GM19397 (cell line): ENCODE measurements around the gene DEFB114.
"Not testable (repeated sequence)": the region's sequence is repeated elsewhere in the genome, so short reads cannot be mapped to it uniquely, and the experiment has no call there.

Source experiments
- ATAC-seq: cut with Tn5 transposase; IDR thresholded peaks from one replicate; pipeline ENCODE4 v1.9.1; 2021; ENCODE audit warnings: mild to moderate bottlenecking, moderate library complexity; ENCODE audit not compliant: unreplicated experiment

DEFB114 gene

DNA sequence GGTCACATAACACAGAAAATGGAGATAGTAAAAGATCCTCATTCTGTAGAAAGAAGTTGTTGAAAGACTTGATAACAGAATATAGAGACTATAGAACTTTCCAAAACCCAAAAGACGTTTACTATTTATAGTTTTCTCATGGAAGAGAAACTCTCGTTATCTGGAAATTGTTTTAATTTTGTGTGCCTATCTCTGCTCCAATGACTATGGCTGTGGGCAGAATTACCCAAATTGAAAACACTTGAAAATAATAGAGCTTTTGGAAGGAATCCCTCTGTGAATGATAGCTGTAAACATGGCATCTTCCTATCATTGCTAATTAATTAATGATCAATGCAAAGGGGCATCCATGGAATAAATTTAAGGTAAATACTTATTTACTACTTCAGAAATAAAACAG lies at the start of gene DEFB114:
Gene DEFB114 (minus strand): TSS at position 101 of the 400 bp plus-strand sequence. CDS start 59 bp downstream, at position 42.
- ATAC-seq: no peak

DNA sequence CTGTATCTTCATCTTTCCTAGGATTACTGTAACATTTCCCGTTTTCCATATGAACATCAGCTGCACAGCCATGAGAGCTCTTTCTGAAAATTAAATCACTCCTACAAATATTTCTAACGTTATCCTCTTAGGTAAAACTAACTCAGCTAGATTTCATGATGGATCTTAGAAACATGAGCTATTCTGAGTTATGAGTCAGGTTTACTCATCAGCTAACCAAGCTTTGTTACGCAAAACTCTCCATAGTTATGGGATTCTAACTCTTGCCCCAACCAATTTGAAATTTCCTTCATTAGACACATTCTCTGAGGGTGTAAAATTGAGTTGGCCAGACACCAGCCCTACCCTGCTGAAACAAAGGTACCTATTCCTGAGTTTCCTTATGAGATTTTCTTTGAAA lies 43.9 kb upstream of the DEFB114 start:
- ATAC-seq: no peak

DNA sequence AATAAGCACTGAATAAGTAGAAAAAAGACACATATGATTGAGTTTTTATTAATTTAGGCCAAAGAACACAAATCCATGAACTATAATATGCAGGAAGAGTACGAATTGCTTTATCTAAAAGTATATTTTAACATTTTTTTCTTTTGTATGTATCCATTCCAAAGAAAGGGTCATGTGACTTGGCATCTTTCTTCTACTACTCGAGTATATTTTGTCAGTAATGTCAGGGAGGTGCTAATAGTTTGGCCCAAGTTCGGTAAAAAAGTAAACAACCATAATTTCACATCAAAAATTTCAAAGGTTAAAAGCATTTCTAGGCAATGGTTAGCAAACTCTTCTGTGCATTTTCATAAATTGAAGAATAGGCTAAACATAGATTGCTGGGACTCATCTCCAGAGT lies 39.2 kb upstream of the DEFB114 start:
- no peak for ATAC-seq

DNA sequence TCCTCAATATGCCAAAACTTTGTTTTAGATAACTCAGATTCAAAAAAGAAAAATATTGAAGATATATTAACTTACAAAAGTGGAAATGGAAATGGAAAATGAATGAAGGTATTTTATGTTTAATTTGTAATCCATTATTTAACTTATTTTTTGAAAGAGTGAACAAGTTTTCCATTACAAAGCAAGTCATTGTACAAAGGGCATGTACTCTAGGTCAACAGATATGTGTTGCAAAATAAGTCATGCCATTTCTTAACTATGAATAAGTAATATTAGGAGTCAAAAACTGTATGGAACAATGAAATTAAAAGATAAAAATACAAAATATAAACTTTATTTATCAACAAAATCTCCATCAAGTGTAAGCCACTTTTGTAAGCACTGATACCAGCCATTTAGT lies 31.3 kb upstream of the DEFB114 start:
- ATAC-seq: no peak

- no peak for ATAC-seq
These were observed 24.9 kb upstream of the DEFB114 start for GRCh38 chr6:49988900-49989299.

DNA sequence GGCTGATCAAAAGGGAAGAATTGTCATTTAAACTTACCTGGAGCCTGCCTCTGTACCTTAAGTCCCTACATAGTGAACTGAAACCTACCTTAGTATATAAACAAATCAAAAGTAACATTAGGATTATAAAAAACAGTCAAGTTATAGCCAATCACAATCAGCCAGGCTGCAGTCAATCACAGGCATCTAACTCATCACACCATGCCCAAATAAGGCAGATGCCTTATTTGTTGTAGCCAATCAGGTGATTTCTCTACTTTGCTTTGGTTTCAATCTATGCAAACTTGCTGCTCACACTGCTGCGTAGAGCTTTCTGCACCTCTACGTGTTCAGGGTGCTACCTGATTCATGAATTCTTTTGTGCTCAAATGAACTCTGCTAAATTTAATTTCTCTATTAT lies 23.8 kb upstream of the DEFB114 start:
- no peak for ATAC-seq

- no peak for ATAC-seq
These were observed 22.6 kb upstream of the DEFB114 start for GRCh38 chr6:49986551-49986950.

DNA sequence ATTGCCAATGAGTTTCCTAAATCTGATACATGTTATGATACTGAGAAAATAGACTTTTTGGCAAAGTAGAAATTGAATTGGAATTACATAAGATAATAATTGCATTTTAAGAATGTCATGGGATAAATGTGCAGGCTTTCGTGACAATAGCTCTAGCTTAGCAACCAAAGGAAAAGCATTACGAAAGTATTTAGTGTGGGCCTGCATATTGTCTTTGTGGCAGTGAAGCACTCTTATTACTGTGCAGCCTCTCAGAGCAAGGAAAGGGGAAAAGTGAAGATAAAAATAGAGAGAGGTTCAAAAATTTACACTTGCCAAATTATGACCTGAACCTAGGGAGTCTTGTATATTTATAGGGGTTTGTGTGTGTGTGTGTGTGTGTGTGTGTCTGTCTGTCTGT lies 18.1 kb upstream of the DEFB114 start:
- ATAC-seq: no peak

GRCh38 chr6:49980898-49981297 lies 16.9 kb upstream of the DEFB114 start:
- ATAC-seq: no peak

DNA sequence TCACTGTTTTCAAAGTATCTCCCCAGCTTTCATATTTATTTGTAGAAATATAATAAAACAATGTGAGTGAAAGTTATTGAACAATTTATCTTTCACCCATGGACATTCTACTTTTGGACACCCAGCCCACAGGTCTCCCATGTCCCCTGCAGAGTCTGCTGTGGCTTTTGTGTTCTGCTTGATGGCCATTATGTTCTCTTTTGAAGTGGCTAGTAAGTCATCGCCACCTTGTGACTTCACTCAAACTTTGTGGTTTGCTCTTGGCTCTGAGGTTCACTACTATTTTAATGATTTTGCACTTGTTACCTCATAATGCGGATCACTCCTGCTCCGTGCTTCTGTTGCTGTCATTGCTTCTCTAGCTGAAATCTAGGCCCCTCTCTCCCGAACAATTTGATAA lies 15.6 kb upstream of the DEFB114 start:
- peak; percentile 35 for ATAC-seq

GRCh38 chr6:49978332-49979226 lies 14.6 kb upstream of the DEFB114 start:
- peak; percentile 51 for ATAC-seq

GRCh38 chr6:49969605-49970004 lies 5.6 kb upstream of the DEFB114 start, which contains the start of gene DEFB113:
Gene DEFB113, minus strand, starts transcription at chr6:49969625. Its CDS starts 0 bp downstream, at chr6:49969625.
- ATAC-seq: no peak

GRCh38 chr6:49966823-49967222 lies 2.9 kb upstream of the DEFB114 start:
- no peak for ATAC-seq

DNA sequence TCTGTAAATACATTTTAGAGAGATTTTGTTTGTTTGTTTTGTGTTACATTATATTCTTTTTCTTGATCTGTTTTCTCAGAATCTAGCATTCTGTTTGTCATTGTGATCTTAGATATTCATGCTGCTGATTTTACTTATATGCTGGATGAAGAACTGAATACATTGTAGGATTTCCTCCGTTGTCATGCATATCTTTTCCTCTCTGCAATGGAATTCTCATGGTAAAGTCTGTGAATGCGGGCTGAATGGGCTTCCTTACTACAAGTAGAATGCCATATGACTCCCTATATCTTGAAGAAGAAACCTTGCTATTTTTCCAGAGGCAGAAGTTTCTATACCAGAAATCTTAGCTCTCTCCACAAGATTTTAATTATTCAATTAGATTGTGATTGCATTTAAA lies 2.4 kb upstream of the DEFB114 start:
- no peak for ATAC-seq

- ATAC-seq: no peak
These were observed 5.8 kb downstream of the DEFB114 start for GRCh38 chr6:49958180-49958579.

DNA sequence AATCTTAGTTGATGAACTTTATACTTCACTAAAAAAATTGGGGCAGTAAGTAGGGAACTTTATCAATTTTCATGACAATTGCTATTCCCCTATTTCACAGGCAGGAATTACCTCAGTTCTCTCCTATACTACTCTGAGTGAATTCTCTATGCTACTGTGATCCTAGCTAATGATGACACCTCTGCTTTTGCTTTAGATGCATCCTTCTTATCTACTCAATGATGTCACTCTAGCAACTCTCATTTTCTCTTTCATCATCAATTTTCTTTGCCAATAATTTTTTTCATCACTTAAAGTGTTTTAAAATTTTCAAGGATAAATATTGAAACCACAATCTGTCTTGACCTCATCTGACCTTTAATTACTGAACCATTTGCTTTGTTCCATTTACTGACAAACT lies 8.1 kb downstream of the DEFB114 start:
- ATAC-seq: no peak

DNA sequence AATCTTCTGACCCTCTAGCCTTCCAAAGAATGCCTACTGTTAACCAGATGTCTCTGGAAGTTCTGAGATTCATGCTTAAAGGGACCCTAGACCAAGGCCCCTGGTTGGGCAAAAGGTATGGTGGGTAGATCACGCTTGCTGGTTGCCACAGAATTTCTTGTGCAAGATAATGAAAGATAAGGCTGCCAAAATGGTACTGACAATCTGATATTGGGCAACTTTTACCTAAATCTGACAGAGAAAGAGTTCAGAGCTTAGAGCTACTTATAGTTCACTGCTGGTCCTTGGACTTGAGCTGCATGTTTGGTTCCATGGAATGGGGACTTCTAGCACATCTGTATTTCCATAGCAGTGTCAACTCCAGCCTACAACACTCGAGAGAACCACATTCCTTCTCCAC lies 12.0 kb downstream of the DEFB114 start:
- ATAC-seq: no peak

- ATAC-seq: no peak
These were observed 13.6 kb downstream of the DEFB114 start for GRCh38 chr6:49950415-49950751.

- no peak for ATAC-seq
These were observed 14.9 kb downstream of the DEFB114 start for GRCh38 chr6:49949062-49949461.

- no peak for ATAC-seq
These were observed 17.1 kb downstream of the DEFB114 start for GRCh38 chr6:49946835-49947234.

- not testable (repeated sequence) for ATAC-seq
These were observed 19.9 kb downstream of the DEFB114 start for GRCh38 chr6:49944068-49944467.

DNA sequence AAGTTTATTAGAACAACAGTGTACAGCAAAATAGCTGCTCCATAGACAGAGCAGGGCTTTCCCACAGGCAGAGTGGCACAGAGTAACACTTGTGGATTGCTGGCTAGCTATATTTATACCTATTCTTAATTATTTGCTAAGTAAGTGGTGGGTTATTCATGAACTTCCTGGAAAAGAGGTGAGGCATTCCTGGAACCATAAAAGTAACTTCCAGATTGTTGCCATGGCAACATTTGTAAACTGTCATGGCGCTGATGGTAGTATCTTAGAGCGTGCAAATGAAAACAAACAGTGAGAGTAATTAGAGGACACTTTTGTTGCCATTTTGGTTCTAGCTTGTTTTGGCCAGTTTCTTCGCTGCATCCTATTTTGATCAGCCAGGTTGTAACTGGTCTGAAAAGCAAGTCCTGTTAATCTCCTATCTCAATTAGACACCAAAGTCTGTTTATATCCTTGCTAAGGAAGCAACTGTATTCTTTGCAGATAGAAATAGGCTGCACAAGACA lies 23.9 kb downstream of the DEFB114 start:
- ATAC-seq: no peak

DNA sequence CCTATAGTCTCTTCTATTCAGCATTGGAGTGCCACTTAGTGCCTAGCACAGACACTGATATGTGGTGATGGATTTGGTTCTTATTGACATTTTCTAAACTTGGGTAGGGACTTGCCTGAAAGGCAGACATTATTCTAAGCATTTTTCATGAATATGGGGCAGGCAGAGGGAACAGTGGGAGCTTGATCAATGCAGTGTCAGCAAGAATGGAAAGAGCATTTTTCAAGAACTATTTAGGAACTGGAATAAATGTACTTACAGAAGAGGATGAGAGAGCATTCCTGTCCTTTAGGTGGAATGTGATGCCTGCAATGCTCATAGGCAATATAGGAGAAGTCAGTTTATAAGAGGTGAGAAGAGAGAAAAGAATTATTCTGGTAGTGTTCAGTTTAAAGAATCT lies 26.2 kb downstream of the DEFB114 start:
- no peak for ATAC-seq
